NCI-H345 treated with DMSO at 0.1 percent for 48 hours (cell line): ENCODE data around the gene DSE.
A peak's percentile ranks its signal among the peaks of the same experiment; 100 is the strongest.
"Not testable (repeated sequence)": the region's sequence is repeated elsewhere in the genome, so short reads cannot be mapped to it uniquely, and the experiment has no call there.

Experiments
- DNase-seq: peaks from one replicate; lab custom pipeline; 2025; ENCODE audit not compliant: unreplicated experiment; lab: John Stamatoyannopoulos, UW

Gene DSE

GRCh38 chr6:116370760-116371119 lies at the start of gene DSE:
Gene DSE, plus strand, starts transcription at chr6:116370947. Its CDS starts 28,304 bp downstream, at chr6:116399251.
- DNase-seq = peak; percentile 39

GRCh38 chr6:116321933-116322332 lies 48.8 kb upstream of the DSE start:
- not testable (repeated sequence) for DNase-seq

GRCh38 chr6:116323863-116324262 lies 46.9 kb upstream of the DSE start:
- DNase-seq = no peak

GRCh38 chr6:116325634-116326132 lies 45.1 kb upstream of the DSE start:
- not testable (repeated sequence) for DNase-seq

- no peak for DNase-seq
Measured at GRCh38 chr6:116326181-116326671, 44.5 kb upstream of the DSE start.

GRCh38 chr6:116326996-116327395 lies 43.8 kb upstream of the DSE start:
- no peak for DNase-seq

GRCh38 chr6:116327803-116328527 lies 42.8 kb upstream of the DSE start:
- no peak for DNase-seq

GRCh38 chr6:116328528-116328903 lies 42.2 kb upstream of the DSE start:
- no peak for DNase-seq

- no peak for DNase-seq
Measured at GRCh38 chr6:116329156-116329555, 41.6 kb upstream of the DSE start.

GRCh38 chr6:116330511-116330910 lies 40.2 kb upstream of the DSE start:
- DNase-seq = no peak

- no peak for DNase-seq
Measured at GRCh38 chr6:116332096-116332495, 38.7 kb upstream of the DSE start.

- DNase-seq = not testable (repeated sequence)
Measured at GRCh38 chr6:116334638-116335409, 35.9 kb upstream of the DSE start.

- DNase-seq = no peak
Measured at GRCh38 chr6:116335612-116336215, 35.0 kb upstream of the DSE start.

GRCh38 chr6:116338943-116339342 lies 31.8 kb upstream of the DSE start:
- no peak for DNase-seq

GRCh38 chr6:116340625-116341024 lies 30.1 kb upstream of the DSE start:
- DNase-seq = not testable (repeated sequence)

GRCh38 chr6:116349216-116349615 lies 21.5 kb upstream of the DSE start:
- DNase-seq = no peak

GRCh38 chr6:116351101-116351500 lies 19.6 kb upstream of the DSE start:
- no peak for DNase-seq

GRCh38 chr6:116352515-116353471 lies 18.0 kb upstream of the DSE start:
- no peak for DNase-seq

GRCh38 chr6:116354236-116354635 lies 16.5 kb upstream of the DSE start:
- DNase-seq = no peak

- no peak for DNase-seq
Measured at GRCh38 chr6:116355796-116356195, 15.0 kb upstream of the DSE start.

GRCh38 chr6:116359131-116359530 lies 11.6 kb upstream of the DSE start:
- no peak for DNase-seq
